Activated CD4-positive, alpha-beta T cell treated with anti-CD3 and anti-CD28 coated beads, Interleukin-2, amount 50 U/mL, for 1 hour (primary cell): ENCODE results near the gene CFLAR.
"Not testable (repeated sequence)": the region's sequence is repeated elsewhere in the genome, so short reads cannot be mapped to it uniquely, and the experiment has no call there.

Source experiments
- DNase-seq: peaks from one replicate; pipeline ENCODE4 v3.0.0-alpha.2; 2020

CFLAR gene

GRCh38 chr2:201183365-201183727 is 67.4 kb downstream of the CFLAR start:
- no peak for DNase-seq

- DNase-seq = not testable (repeated sequence)
Observed at GRCh38 chr2:201183835-201184234, 67.9 kb downstream of the CFLAR start.

GRCh38 chr2:201184248-201184647 is 68.3 kb downstream of the CFLAR start:
- DNase-seq = not testable (repeated sequence)

- DNase-seq = no peak
Observed at GRCh38 chr2:201185863-201186262, 69.9 kb downstream of the CFLAR start.

GRCh38 chr2:201186982-201187381 is 71.0 kb downstream of the CFLAR start:
- no peak for DNase-seq

GRCh38 chr2:201188449-201188848 is 72.5 kb downstream of the CFLAR start:
- no peak for DNase-seq

GRCh38 chr2:201191132-201191875 is 75.3 kb downstream of the CFLAR start:
- no peak for DNase-seq

GRCh38 chr2:201194097-201194496 is 78.1 kb downstream of the CFLAR start:
- DNase-seq = no peak

- DNase-seq = no peak
Observed at GRCh38 chr2:201195331-201195730, 79.4 kb downstream of the CFLAR start.

- DNase-seq = no peak
Observed at GRCh38 chr2:201196003-201196402, 80.0 kb downstream of the CFLAR start.

- no peak for DNase-seq
Observed at GRCh38 chr2:201196803-201197202, 80.8 kb downstream of the CFLAR start.

GRCh38 chr2:201197781-201198180 is 81.8 kb downstream of the CFLAR start:
- no peak for DNase-seq

- no peak for DNase-seq
Observed at GRCh38 chr2:201199847-201200246, 83.9 kb downstream of the CFLAR start.

GRCh38 chr2:201200345-201200744 is 84.4 kb downstream of the CFLAR start:
- DNase-seq = no peak

- DNase-seq = no peak
Observed at GRCh38 chr2:201201371-201201770, 85.4 kb downstream of the CFLAR start.

GRCh38 chr2:201203916-201204654 is 88.1 kb downstream of the CFLAR start:
- no peak for DNase-seq

GRCh38 chr2:201204655-201205514 is 88.9 kb downstream of the CFLAR start:
- no peak for DNase-seq

GRCh38 chr2:201205515-201205849 is 89.5 kb downstream of the CFLAR start:
- no peak for DNase-seq

- no peak for DNase-seq
Observed at GRCh38 chr2:201208563-201209252, 92.7 kb downstream of the CFLAR start.

- DNase-seq = no peak
Observed at GRCh38 chr2:201215963-201216362, 100.0 kb downstream of the CFLAR start.

GRCh38 chr2:201216918-201217317 is 101.0 kb downstream of the CFLAR start:
- no peak for DNase-seq

GRCh38 chr2:201218780-201219179 is 102.8 kb downstream of the CFLAR start:
- DNase-seq = no peak
